Measurements from ENCODE around the gene ANTKMT. TPM values are rescaled to one million over a fixed set of nuclear protein-coding genes. Genes with fewer than 3 reads are reported as not detected.
A peak's percentile ranks its signal among the peaks of the same experiment; 100 is the strongest.

The ANTKMT gene, protein sequence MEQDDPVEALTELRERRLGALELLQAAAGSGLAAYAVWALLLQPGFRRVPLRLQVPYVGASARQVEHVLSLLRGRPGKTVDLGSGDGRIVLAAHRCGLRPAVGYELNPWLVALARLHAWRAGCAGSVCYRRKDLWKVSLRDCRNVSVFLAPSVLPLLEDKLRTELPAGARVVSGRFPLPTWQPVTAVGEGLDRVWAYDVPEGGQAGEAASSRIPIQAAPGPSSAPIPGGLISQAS
- total RNA-seq, result 37.1 TPM

DNA sequence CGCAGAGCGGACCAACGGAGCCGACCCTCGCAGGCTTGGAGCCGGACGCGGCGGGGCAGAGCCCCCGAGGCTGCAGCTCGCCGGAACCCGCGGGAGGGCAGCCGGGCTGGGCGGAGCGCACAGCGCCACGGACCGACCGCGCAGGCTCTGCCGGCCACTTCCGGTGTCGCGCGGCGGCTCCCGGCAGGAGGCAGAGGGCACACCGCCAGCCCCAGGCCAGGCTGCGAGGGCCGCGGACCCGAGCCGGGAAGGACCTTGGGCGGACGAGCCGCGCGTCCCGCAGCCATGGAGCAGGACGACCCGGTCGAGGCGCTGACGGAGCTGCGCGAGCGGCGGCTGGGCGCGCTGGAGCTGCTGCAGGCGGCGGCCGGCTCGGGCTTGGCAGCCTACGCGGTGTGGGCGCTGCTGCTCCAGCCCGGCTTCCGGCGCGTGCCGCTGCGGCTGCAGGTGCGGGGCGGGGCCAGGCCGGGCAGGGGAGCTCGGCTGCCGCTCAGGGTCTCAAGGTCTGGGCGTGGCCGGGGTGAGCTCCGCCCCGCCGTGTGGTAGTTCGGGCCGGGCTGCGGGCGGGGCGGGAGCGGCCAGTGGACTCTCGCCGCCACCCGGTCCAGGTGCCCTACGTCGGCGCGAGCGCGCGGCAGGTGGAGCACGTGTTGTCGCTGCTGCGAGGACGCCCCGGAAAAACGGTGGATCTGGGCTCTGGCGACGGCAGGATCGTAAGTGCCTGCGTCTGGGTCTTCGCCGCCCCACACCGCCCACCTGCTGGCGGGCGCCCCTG, at the start of gene ANTKMT:
Gene ANTKMT, plus strand, starts transcription at position 157 of the 775 bp plus-strand sequence. Its CDS starts 129 bp downstream, at position 286.
- DNase-seq (ENCODE audit: low spot score) (peak; percentile 86), ATAC-seq (peak; percentile 85)

DNA sequence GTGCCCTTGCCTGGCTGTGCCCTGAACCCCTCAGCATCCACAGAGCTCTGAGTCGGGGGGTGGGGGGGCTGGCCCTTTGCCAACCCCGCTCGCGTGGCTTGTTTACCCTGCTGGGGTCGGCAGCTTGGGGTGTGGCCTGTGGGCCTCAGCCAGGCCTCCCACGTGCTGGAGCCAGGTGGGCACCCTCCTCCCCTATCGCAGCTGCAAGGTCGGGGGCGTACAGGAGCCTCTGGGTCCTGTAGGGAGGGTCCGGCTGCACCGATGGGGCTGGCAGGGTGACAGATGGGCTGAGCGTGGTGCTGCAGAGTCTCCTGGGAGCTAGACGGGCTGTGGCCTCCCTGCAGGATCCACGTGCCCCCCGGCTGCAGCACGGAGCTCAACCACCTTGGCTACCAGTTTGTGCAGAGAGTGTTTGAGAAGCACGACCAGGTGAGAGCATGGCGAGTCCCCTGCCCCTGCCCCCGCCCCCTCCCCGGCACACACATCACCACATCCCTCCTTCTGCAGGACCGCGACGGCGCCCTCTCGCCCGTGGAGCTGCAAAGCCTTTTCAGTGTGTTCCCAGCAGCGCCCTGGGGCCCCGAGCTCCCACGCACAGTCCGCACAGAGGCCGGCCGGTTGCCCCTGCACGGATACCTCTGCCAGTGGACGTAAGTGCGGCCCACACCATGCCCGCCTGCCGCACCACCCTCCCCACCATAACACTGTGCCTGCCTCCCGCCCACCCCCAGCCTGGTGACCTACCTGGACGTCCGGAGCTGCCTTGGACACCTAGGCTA, 49.4 kb upstream of the ANTKMT start:
- DNase-seq (ENCODE audit: low spot score), result no peak
- ATAC-seq, result no peak

DNA sequence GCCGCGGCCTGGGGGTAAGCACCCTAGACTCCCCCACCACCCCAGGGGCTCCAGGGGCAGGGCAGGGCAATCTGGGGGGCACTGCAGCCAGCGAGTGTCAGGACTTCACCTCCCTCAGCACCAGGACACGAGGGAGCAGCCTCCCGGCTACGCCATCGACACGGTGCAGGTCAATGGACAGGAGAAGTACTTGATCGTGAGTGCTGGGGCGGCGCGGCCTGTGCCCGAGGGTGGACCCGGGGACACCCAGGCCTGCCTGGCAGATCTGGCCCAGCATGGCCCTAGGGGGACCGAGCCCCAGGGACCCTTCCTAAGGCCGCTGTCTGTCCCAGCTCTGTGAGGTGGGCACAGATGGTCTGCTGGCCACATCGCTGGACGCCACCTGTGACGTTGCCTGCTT, 48.6 kb upstream of the ANTKMT start:
- DNase-seq (ENCODE audit: low spot score) (no peak), ATAC-seq (no peak)

DNA sequence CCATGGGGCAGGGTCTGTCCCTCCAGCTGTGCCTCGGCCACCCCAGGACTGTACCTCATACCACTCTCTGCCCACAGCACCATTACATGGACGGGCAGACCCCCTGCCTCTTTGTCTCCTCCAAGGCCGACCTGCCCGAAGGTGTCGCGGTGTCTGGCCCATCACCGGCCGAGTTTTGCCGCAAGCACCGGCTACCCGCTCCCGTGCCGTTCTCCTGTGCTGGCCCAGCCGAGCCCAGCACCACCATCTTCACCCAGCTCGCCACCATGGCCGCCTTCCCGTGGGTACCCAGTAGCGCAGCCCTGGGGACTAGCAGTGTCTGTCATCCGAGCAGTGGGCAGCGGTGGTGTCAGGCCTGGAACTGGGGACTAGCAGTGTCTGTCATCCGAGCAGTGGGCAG, 48.1 kb upstream of the ANTKMT start:
- DNase-seq (ENCODE audit: low spot score) (no peak), ATAC-seq (no peak)

DNA sequence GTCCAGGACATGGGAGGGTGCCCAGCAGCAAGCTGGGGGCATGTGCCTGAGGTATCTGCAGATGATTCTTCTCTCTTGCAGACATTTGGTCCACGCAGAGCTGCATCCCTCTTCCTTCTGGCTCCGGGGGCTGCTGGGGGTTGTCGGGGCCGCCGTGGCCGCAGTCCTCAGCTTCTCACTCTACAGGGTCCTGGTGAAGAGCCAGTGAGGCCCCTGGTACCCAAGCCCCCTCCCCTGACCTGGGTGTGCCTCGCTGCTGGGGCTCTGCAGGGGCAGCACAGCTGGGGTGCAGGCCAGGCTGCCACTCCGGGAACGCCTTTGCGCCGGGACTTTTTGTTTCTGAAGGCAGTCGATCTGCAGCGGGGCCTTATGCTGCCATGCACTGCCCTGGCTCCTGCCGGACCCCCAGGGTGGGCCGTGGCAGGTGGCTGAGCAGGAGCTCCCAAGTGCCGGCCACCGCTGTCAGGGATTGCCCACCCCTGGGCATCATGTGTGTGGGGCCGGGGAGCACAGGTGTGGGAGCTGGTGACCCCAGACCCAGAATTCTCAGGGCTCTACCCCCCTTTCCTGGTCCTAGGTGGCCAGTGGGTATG, 47.5 kb upstream of the ANTKMT start:
- no peak for ATAC-seq
- DNase-seq (ENCODE audit: low spot score), result no peak

DNA sequence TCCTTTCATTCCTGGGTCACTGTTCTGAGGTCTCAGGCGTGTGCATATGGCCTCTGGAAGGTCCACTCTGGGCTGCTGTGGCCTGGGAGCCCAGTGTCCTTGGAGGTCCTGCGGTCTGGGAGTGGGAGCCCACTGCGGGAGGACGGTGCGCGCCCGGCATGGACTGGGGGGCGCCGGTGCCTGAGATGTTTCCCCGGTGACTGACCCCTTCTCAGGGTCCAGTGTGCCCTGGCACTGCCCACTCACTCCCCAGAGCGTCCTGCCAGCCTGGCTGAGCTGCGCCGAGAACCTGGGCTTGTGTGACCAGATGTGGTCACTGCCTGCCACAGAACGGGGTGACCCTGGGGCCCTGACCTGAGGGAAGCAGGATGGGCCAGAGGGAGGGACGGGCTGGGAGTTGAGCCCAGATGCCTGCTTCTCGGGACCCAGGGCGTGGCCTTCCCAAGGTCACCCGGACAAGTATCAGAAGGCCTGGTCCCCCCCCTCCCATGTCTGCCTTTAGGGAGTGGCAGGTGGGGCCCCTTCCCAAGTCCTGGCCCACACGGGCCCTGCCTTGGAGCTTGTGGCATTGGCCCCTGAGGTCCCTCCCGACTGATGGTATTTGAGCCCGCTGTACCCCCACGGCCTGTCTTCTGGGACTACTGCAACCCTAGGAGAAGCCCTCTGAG, 46.6 kb upstream of the ANTKMT start:
- DNase-seq (ENCODE audit: low spot score), result no peak
- ATAC-seq, result no peak

DNA sequence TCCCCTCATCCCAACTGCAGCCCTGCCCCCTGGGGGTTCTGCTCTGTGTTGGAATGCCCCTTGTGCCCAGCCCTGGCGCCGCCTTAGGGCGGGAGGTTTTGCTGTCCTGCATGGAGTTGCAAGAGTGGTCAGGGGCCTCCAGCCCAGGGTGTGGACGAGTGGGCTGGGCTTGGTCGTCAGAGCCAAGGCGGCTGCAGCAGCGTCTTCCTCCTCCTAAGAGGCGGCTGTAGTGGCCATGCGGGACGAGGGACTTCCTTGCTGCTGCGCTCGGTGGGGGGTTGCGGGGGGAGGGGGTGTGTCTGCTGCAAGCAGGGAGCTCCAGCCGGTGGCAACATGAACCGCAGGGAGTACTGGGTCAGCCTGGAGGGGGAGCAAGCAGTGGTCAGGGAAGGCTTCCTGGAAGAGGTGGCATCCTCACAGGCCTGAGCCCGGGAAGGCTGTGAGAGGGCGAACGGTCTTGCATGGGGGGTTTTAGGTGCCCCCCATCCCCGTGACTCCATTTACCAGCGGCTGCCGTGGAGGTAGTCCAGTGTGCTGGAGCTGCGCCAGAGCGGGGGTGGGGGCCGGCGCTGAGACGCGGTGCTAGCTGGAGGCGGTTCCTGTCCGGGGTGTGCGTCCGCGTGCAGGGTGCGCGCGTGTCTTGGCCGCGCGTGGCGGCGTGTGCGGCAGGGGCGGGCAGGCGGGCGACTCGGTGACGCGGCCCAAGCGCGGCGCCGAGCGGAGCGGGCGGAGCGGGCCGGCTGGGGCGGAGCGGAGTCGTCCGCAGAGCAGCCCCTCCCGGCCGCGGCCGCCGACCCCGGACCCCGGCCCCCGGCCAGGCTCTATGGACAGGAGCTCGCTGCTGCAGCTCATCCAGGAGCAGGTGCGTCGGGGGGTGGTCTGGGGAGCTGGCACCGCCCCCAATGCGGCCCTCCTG, 45.7 kb upstream of the ANTKMT start, which contains the start of gene RHBDL1:
Gene RHBDL1, plus strand, starts transcription at position 704 of the 916 bp plus-strand sequence. Its CDS starts 120 bp downstream, at position 824.
- no peak for DNase-seq (ENCODE audit: low spot score)

DNA sequence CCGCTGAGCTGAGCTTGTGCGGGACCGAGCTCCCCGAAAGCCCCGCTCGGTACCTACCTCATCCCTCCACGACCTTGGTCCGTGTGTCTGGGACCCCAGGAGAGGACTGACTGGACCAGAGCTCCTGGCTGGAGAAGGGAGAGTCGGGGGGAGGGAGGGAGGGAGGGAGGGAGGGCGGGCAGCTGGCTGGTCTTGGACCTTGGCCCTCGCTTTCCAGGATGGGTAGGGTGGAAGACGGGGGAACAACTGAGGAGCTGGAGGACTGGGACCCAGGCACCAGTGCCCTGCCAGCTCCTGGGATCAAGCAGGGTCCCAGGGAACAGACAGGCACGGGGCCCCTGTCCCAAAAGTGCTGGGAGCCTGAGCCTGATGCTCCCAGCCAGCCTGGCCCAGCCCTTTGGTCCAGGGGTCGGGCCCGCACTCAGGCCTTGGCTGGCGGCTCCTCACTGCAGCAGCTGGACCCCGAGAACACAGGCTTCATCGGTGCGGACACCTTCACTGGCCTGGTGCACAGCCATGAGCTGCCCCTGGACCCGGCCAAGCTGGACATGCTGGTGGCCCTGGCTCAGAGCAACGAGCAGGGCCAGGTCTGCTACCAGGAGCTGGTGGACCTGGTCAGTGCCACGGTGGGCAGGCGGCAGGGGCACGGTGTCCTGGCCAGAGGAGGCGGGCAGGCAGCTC, 44.9 kb upstream of the ANTKMT start:
- no peak for DNase-seq (ENCODE audit: low spot score)
- ATAC-seq, result no peak

More for the DNA sequence above, 45.7 kb upstream of the ANTKMT start, which contains the start of gene RHBDL1:
- no peak for ATAC-seq

DNA sequence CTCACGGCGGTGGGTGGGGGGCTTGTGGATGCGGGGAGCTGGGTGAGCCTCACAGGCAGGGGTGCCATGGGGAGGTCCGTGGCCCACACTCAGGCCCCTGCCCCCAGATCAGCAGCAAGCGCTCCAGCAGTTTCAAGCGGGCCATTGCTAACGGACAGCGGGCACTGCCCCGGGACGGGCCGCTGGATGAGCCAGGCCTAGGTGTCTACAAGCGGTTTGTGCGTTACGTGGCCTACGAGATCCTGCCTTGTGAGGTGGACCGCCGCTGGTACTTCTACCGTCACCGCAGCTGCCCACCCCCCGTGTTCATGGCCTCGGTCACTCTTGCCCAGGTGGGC, 44.4 kb upstream of the ANTKMT start:
- ATAC-seq, result no peak
- DNase-seq (ENCODE audit: low spot score), result no peak

DNA sequence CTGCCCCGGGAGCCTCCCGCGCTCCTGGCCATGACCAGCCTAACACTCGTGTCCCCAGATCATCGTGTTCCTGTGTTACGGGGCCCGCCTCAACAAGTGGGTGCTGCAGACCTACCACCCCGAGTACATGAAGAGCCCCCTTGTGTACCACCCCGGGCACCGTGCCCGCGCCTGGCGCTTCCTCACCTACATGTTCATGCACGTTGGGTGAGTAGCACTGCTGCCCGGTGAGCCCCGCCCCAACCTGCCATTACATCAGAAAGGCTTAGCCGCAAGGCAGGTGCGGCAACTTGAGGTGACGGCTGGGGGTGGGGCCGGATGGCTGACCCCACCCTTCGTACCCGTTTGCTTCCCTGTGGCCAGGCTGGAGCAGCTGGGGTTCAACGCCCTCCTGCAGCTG, 44.0 kb upstream of the ANTKMT start:
- no peak for DNase-seq (ENCODE audit: low spot score)
- no peak for ATAC-seq

DNA sequence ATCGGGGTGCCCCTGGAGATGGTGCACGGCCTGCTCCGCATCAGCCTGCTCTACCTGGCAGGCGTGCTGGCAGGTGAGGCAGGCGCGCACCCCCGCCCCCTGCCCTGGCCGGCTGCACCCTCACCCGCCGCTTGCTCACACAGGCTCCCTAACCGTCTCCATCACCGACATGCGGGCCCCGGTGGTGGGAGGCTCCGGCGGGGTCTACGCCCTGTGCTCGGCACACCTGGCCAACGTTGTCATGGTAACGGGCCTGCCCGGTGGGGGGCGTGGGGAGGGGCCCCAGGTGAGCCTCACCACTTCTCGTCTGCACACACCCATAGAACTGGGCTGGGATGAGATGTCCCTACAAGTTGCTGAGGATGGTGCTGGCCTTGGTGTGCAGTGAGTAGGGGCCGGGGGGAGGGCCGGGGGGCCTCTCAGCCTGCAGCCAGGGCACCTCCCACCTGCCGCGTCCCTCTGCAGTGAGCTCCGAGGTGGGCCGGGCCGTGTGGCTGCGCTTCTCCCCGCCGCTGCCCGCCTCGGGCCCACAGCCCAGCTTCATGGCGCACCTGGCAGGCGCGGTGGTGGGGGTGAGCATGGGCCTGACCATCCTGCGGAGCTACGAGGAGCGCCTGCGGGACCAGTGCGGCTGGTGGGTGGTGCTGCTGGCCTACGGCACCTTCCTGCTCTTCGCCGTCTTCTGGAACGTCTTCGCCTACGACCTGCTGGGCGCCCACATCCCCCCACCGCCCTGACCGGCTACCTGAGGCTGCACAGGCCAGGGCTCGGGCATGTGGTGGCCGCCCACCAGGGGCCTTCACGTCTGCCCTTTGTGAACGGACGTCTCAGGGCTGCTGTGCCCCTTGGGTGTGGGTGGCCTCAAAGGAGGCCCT, 43.4 kb upstream of the ANTKMT start:
- ATAC-seq (no peak), DNase-seq (ENCODE audit: low spot score) (no peak)

DNA sequence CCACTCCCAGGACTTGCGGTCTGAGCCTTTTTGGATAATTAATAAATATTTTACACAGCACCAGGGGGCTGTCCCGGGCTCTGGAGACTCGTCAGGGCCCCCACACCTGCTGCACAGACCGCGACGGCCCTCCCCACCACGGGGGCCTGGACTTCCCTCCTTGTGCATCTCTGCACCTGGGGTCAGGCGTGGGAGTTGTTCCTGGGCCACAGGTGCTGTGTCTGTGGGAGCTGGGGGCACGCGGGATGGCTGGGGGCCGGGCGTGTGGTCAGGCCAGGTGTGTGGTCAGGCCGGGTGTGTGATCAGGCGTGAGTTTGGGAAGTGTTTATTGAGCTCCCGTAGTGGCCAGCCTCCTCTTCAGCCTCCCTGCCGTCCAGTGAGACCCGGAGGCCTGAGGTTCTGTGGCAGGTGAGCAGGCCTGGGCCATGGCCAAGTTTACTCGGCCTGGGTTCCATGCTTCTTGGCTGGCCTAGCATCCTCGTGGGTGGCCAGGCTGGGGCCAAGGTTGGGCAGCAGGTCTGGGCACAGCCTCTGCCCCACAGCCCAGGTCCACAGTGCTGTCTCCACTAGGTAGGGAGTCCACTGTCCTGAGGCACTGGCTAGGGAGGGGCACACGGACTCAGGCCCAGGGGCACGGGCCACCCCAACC, 42.6 kb upstream of the ANTKMT start:
- ATAC-seq (peak; percentile 2), DNase-seq (ENCODE audit: low spot score) (no peak)

DNA sequence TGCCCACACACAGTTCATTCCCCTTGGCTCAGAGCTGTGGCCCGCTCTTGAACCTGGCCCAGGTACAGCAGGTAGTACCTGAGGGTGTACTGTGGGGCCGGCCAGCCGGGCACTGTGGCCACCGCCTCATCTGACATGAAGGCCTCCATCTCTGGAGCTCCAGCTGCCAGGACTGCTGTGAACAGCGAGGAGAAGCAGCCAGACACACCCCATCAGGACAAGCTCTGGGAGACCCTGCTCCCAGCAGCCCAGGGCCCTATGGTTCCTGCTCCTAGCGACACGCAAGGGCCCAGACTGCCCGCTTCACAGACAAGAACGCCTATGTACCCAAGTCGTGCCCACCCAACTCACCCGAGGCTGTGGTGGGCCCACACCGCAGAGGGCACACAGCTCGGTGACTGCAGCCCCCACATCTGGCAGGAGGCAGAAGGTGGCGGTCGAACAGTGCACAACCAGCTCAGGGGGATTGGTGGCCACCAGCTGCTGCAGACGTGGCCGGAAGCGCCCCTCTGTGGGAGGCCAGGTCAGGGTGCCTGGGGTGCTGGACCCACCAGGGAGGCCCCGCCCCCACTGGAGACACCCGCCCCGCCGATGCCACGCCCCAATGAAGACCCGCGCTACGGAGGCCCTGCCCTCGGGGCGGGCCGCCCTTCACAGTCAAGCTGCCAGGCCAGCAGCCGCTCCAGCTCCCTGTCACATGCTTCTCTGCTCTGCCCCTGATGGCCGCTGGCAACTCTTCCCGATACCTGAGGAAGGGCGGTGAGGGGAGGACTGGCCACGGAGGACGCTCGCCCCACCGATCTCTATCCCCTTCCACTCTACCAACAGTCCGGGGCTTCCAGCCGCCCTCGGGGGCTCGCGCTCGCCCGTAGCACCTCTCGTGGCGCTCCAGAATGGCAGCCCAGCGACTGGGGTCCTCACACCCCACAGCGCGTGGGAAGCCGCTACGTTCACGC, 41.8 kb upstream of the ANTKMT start:
- DNase-seq (ENCODE audit: low spot score), result peak; percentile 84
- ATAC-seq, result peak; percentile 39

DNA sequence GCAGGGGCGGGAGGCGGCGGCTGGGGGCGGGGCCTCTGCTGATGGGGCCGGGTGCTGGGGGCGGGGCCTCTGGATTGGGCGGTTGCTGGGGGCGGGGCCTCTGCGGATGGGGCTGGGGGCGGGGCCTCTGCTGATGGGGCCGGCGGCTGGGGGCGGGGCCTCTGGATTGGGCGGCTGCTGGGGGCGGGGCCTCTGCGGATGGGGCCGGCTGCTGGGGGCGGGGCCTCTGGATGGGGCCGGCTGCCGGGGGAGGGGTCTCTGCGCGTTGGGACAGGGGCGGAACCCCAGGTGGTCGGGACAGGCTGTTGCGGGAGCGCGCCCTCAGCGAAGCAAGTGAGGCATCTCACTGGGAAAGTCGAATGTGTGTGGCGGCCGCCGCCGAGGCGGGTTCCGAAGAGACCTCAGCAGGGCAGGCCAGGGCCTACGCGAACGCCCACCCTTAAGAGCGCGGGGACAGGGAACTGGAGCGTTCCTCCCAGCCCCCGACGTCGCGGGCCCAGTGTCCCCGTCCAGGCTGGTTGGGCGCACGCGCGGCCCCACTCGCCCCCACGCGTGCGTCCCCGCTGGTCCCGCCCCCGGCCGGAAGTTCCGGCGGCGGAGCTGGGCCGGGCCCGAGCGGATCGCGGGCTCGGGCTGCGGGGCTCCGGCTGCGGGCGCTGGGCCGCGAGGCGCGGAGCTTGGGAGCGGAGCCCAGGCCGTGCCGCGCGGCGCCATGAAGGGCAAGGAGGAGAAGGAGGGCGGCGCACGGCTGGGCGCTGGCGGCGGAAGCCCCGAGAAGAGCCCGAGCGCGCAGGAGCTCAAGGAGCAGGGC, 40.9 kb upstream of the ANTKMT start, which contains the start of gene STUB1:
Gene STUB1, plus strand, starts transcription at position 597 of the 811 bp plus-strand sequence. Its CDS starts 116 bp downstream, at position 713.
- DNase-seq (ENCODE audit: low spot score), result peak; percentile 92
- peak; percentile 73 for ATAC-seq

DNA sequence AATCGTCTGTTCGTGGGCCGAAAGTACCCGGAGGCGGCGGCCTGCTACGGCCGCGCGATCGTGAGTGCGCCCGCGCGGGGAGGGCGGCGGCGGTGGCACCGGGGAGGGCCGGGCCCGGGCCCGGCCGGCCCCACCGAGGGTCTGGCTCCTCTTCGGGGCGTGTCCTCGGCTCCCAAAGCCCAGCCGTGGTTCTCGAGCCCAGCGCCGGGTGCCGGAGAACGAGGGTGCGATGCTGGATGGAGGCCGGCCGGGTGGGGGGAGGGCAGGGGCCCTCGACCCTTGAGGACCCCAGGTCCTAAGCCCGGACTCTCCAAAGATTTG, 40.4 kb upstream of the ANTKMT start:
- DNase-seq (ENCODE audit: low spot score) (no peak), ATAC-seq (no peak)

All from left lobe of liver (tissue), 2 donors.